ENCODE measurements around the gene TNNI2.
A peak's percentile ranks its signal among the peaks of the same experiment; 100 is the strongest.

The TNNI2 gene

DNA sequence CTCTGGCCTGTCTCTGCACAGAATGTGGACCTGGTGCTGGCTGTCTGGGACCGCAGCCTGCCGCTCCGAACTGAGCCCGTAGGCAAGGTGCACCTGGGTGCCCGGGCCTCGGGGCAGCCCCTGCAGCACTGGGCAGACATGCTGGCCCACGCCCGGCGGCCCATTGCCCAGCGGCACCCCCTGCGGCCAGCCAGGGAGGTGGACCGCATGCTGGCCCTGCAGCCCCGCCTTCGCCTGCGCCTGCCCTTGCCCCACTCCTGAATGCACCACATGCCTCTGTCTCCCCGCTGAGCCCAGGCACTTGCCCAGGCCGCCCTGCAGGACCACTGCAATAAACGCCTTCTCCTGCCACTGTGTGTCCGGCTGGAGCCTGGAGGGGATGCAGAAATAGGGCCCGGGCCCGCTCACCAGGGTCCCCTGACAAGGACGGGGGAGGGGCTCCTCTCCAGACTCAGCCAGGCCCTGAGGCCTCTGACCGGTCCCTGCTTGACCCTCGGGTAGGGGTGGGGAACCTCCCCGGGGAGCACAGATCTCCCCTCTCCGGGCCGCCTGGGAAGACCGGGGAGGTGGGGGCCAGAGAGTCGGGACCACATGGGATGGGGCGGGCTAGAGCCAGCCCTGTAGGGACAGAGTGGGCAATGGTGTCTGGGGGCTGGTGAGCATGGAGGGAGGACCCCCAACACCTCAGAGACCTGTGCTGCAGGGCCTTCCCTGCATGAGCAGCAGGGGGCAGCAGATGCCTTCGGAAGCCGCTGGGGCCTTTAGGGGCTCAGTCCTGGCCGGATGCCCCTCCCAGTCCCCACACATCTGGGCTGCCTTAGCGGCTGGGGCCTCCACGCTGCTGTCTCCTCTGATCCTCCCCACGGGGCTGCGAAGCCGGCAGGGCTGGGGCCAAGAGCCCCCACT lies 1.4 kb upstream of the TNNI2 start:
- POLR2A ChIA-PET: no interaction called here
- CTCF ChIA-PET: interaction anchor here (1.1 to 7.6 kb wide), 12 partner anchors 13 to 313 kb away, joined by 3 to 352 read pairs (median 7); partner anchors contain the start of gene KRTAP5-6
- DNase-seq (ENCODE audit: extremely low spot score): peak; percentile 89
- peak; percentile 94 for TF ChIP-seq CTCF (IDR thresholded peaks at IDR 0.05; ENCODE audit: control extremely low read depth, extremely low read depth, low read depth, missing control alignments)

DNA sequence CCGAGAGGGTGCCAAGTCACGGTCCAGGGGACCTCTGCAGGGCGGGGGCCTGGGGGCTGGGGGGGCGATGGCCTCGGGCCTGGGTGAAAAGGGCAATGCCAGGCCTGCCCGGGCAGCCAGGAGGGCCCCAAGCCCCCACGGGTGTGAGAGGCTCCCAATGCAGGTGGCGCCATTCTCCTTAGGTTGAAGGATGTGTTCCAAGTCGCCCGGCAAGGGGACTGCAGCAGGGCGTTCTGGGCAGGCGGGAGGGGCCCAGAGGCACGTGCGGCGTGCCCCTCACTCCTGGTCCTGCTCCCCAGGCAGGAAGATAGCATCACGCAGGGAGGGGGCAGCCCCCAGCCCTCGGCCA lies 730 bp upstream of the TNNI2 start:
- POLR2A ChIA-PET: no interaction called here
- CTCF ChIA-PET: interaction anchor here (0.8 to 1.9 kb wide), 8 partner anchors 12 to 319 kb away, joined by 3 to 20 read pairs (median 4); no protein-coding TSS in a partner anchor

GRCh38 chr11:1839204-1839923 lies 583 bp downstream of the TNNI2 start:
- no peak for TF ChIP-seq CTCF (IDR thresholded peaks at IDR 0.05; ENCODE audit: control extremely low read depth, extremely low read depth, low read depth, missing control alignments)
- CTCF ChIA-PET: interaction anchor here (1.2 to 1.9 kb wide), 5 partner anchors 146 to 317 kb away, joined by 3 to 20 read pairs (median 6); no protein-coding TSS in a partner anchor
- no peak for DNase-seq (ENCODE audit: extremely low spot score)
- POLR2A ChIA-PET: no interaction called here

More for the DNA sequence above, 730 bp upstream of the TNNI2 start:
- no peak for DNase-seq (ENCODE audit: extremely low spot score)
- peak; percentile 6 for TF ChIP-seq CTCF (IDR thresholded peaks at IDR 0.05; ENCODE audit: control extremely low read depth, extremely low read depth, low read depth, missing control alignments)

- ChIA-PET POLR2A (no interaction called here), CTCF (interaction anchor here (0.8 to 2.9 kb wide), 6 partner anchors 8 to 311 kb away, joined by 3 to 20 read pairs (median 6); no protein-coding TSS in a partner anchor)
- DNase-seq (ENCODE audit: extremely low spot score): peak; percentile 80
- TF ChIP-seq CTCF (IDR thresholded peaks at IDR 0.05; ENCODE audit: control extremely low read depth, extremely low read depth, low read depth, missing control alignments): no peak
These were observed 1.4 kb downstream of the TNNI2 start for GRCh38 chr11:1839924-1840779.

DNA sequence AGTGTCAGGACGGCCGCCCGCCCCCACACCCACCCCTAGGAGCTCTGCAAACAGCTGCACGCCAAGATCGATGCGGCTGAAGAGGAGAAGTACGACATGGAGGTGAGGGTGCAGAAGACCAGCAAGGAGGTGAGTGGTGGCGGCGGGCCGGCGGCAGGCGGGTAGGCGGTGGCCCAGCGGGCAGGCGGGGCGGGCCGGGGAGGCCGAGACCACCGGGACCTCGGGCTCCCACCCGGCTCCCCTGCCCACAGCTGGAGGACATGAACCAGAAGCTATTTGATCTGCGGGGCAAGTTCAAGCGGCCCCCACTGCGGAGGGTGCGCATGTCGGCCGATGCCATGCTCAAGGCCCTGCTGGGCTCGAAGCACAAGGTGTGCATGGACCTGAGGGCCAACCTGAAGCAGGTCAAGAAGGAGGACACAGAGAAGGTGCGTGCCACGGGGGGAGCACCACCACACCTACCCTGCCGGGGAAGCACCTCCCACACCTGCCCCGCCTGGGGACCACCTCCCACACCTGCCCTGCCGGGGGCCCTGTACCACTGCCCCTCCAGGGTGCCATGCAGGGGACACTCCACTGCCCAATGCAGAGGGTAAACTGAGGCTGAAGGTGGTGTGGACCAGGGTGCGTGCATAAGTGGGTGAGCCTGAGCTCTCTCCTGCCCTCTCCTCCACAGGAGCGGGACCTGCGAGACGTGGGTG lies 2.1 kb downstream of the TNNI2 start:
- DNase-seq (ENCODE audit: extremely low spot score): no peak
- POLR2A ChIA-PET: no interaction called here
- TF ChIP-seq CTCF (IDR thresholded peaks at IDR 0.05; ENCODE audit: control extremely low read depth, extremely low read depth, low read depth, missing control alignments): no peak
- CTCF ChIA-PET: interaction anchor here (0.8 to 2.9 kb wide), 5 partner anchors 8 to 310 kb away, joined by 3 to 12 read pairs (median 6); no protein-coding TSS in a partner anchor

Data from GM10248 (cell line).